Measurements from ENCODE around the gene LMX1B.

DNA sequence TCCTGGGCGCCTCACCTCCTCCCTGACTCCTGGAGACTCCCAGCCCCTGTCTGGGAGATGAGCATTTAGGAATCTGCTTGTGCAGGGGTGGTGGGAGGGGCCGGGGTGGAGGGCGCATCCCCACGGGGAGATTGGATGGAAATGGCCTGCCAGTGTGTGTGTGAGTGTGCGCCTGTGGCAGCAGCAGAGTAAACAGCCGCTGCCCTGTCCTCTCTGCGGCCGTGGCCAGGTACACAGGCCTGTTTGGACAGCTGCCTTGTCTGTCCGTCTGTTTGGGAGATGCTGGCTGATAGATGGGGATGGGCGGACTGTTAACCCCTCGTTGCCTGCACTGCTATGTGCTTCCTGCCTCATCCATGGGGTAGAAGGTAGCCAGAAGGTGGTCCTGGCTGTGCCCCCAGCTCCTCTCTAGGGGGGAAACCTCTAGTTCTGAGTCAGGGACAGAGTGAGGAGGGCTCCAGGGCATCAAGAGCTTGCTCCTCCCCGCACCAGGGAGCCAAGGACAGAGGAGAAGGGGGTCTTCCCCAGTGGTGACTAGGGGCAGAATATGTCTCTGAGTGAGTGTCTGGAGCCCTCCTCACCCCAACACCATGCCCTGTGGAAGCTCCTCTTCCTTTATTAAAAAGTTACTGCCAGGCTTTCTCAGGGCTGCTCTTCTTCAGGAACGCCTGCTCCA lies 60.1 kb downstream of the LMX1B start:
- TF ChIP-seq, protein P1, sequence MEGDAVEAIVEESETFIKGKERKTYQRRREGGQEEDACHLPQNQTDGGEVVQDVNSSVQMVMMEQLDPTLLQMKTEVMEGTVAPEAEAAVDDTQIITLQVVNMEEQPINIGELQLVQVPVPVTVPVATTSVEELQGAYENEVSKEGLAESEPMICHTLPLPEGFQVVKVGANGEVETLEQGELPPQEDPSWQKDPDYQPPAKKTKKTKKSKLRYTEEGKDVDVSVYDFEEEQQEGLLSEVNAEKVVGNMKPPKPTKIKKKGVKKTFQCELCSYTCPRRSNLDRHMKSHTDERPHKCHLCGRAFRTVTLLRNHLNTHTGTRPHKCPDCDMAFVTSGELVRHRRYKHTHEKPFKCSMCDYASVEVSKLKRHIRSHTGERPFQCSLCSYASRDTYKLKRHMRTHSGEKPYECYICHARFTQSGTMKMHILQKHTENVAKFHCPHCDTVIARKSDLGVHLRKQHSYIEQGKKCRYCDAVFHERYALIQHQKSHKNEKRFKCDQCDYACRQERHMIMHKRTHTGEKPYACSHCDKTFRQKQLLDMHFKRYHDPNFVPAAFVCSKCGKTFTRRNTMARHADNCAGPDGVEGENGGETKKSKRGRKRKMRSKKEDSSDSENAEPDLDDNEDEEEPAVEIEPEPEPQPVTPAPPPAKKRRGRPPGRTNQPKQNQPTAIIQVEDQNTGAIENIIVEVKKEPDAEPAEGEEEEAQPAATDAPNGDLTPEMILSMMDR (IDR thresholded peaks at IDR 0.05; ENCODE audit: low read depth, low read length, poor library complexity, severe bottlenecking), result no peak
- TF ChIP-seq EZH2phosphoT487 (IDR thresholded peaks at IDR 0.05; ENCODE audit: borderline replicate concordance, low read length), result no peak
